ENCODE measurements around the gene VWDE. TPM values are rescaled to one million over a fixed set of nuclear protein-coding genes. Genes with fewer than 3 reads are reported as not detected.
A peak's percentile ranks its signal among the peaks of the same experiment; 100 is the strongest.
"Not testable (repeated sequence)": the region's sequence is repeated elsewhere in the genome, so short reads cannot be mapped to it uniquely, and the experiment has no call there.

Gene VWDE
- total RNA-seq, 1 donor from 2014 or later = 1.4 TPM

GRCh38 chr7:12401538-12402364, 1.9 kb downstream of the VWDE start:
- no peak for DNase-seq

GRCh38 chr7:12398186-12398585, 5.5 kb downstream of the VWDE start:
- DNase-seq = no peak

GRCh38 chr7:12397671-12398070, 6.0 kb downstream of the VWDE start:
- DNase-seq = no peak

GRCh38 chr7:12396670-12397069, 7.0 kb downstream of the VWDE start:
- not testable (repeated sequence) for DNase-seq

- no peak for DNase-seq
Observed at GRCh38 chr7:12391922-12392615, 11.6 kb downstream of the VWDE start.

GRCh38 chr7:12389089-12389700, 14.5 kb downstream of the VWDE start:
- peak; percentile 4 for DNase-seq

- no peak for DNase-seq
Observed at GRCh38 chr7:12386313-12386740, 17.3 kb downstream of the VWDE start.

GRCh38 chr7:12385364-12385786, 18.3 kb downstream of the VWDE start:
- DNase-seq = no peak

- no peak for DNase-seq
Observed at GRCh38 chr7:12383377-12383776, 20.3 kb downstream of the VWDE start.

- no peak for DNase-seq
Observed at GRCh38 chr7:12378389-12378788, 25.3 kb downstream of the VWDE start.

- DNase-seq = no peak
Observed at GRCh38 chr7:12377406-12377805, 26.3 kb downstream of the VWDE start.

GRCh38 chr7:12373580-12374263, 29.9 kb downstream of the VWDE start:
- no peak for DNase-seq

GRCh38 chr7:12370249-12370648, 33.4 kb downstream of the VWDE start:
- DNase-seq = no peak

- DNase-seq = no peak
Observed at GRCh38 chr7:12369756-12370155, 33.9 kb downstream of the VWDE start.

GRCh38 chr7:12369072-12369471, 34.6 kb downstream of the VWDE start:
- no peak for DNase-seq

GRCh38 chr7:12360948-12361347, 42.7 kb downstream of the VWDE start:
- no peak for DNase-seq

GRCh38 chr7:12358694-12359093, 45.0 kb downstream of the VWDE start:
- no peak for DNase-seq

GRCh38 chr7:12357508-12357907, 46.2 kb downstream of the VWDE start:
- DNase-seq = no peak

GRCh38 chr7:12351843-12352242, 51.8 kb downstream of the VWDE start:
- DNase-seq = no peak

- no peak for DNase-seq
Observed at GRCh38 chr7:12350971-12351370, 52.7 kb downstream of the VWDE start.

GRCh38 chr7:12337095-12337494, 66.6 kb downstream of the VWDE start:
- no peak for DNase-seq

GRCh38 chr7:12328888-12329770, 74.5 kb downstream of the VWDE start:
- DNase-seq = no peak

Measured in occipital lobe (tissue), 2 donors.